LNCaP clone FGC (cell line): ENCODE measurements around the gene TRO.
A peak's percentile ranks its signal among the peaks of the same experiment; 100 is the strongest.

Source experiments
- DNase-seq: peaks from one replicate; pipeline ENCODE4 v3.0.0-alpha.2; 2011; ENCODE audit warnings: low read depth
- H3K4me3 ChIP-seq: 2 replicates; pipeline ENCODE4 v1.5.1; 2011; ENCODE audit warnings: mild to moderate bottlenecking, low read depth, low read length, control low read depth
- CTCF ChIP-seq: IDR thresholded peaks from 2 replicates; pipeline ENCODE4 v1.5.1; 2012; ENCODE audit warnings: mild to moderate bottlenecking; ENCODE audit not compliant: control insufficient read depth, insufficient read depth; ENCODE audit errors: extremely low read depth

The TRO gene

GRCh38 chrX:54922547-54922946 lies 1.9 kb downstream of the TRO start:
- DNase-seq, result no peak
- H3K4me3 ChIP-seq, result no peak overlapping the region
- TF ChIP-seq CTCF, result no peak

GRCh38 chrX:54923376-54923775 lies 2.8 kb downstream of the TRO start:
- no peak overlapping the region for H3K4me3 ChIP-seq
- DNase-seq, result no peak
- no peak for TF ChIP-seq CTCF

GRCh38 chrX:54926978-54927377 lies 6.4 kb downstream of the TRO start:
- no peak overlapping the region for H3K4me3 ChIP-seq
- no peak for DNase-seq
- no peak for TF ChIP-seq CTCF

GRCh38 chrX:54928876-54929275 lies 8.3 kb downstream of the TRO start:
- TF ChIP-seq CTCF, result no peak
- H3K4me3 ChIP-seq, result no peak overlapping the region
- DNase-seq, result no peak

- no peak for TF ChIP-seq CTCF
- no peak for DNase-seq
- H3K4me3 ChIP-seq, result no peak overlapping the region
Measured at GRCh38 chrX:54930291-54931049, 9.8 kb downstream of the TRO start.

GRCh38 chrX:54931107-54931506 lies 10.5 kb downstream of the TRO start:
- no peak for TF ChIP-seq CTCF
- peak; percentile 77 for DNase-seq

More at GRCh38 chrX:54931107-54931506, 10.5 kb downstream of the TRO start:
- H3K4me3 ChIP-seq, result peak overlapping the region; percentile 5; the same call in 1 of the 2 replicates
